Fibroblast of skin of back (primary cell): ENCODE results near the gene FAHD2B.
"Not testable (repeated sequence)": the region's sequence is repeated elsewhere in the genome, so short reads cannot be mapped to it uniquely, and the experiment has no call there.

ENCODE experiments used
- DNase-seq: peaks from one replicate; pipeline ENCODE4 v3.0.0-alpha.2; 2013

FAHD2B gene

DNA sequence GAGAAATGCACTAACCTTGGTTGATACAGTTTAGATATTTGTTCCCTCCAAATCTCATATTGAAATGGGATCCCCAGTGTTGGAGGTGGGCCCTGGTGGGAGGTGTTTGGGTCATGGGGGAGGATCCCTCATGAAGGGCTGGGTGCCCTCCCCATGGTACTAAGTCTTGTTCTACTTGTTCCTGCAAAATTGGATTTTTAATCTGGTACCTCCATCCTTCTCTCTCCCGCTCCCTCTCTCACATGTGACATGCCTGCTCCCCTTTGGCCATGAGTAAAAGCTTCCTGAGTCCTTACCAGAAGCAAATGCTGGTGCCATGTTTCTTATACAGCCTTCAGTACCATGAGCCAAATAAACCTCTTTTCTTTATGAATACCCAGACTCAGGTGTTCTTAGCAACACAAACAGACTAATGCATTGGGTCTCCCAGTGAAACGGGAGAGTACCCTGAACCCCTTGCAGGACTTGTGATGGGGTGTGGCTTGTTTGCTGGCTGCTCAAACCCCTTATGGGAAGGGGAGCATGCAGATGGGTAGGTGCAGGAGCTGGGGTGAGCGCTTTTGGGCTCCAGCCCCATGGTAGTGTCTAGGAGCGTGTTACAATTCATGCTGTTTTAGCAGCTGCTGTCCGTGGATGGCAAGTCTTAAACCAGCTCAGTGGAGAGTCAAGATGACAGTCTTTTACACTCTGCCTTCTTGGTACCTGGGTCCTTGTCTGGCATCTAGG lies 27.2 kb downstream of the FAHD2B start:
- DNase-seq, result no peak

DNA sequence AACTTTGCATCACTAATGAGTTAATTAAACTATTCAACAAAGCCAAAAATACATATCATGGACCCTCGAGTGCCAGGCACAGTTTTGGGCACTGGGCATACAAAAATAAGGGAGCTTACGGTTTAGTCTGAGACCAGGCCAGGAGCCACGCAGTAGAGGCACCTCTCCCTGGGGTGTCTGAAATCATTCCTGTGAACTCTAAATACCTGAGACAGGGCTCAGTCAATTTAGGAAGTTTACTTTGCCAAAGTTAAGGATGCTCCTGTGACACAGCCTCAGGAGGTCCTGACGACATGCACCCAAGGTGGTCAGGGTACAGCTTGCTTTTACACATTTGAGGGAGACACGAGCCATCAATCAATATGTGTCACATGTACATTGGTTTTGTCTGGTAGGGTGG lies 28.7 kb downstream of the FAHD2B start:
- not testable (repeated sequence) for DNase-seq

DNA sequence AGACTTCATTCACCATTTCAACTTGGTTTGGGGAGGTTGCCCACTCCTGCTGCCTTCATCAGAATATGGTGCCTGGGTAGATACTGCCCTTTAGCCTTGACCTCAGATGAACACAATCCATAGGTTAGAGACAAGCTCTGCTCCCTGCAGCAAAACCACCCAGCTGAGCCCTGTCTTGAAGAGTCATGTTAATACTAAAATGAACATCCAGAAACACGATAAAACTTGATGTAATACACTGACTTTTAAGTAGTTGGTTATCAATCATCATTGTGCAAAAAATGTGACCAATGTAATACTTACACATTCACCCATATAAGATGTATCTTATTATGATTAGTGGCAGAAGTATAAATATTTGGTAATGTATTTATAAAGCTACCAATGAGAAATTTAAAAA lies 32.7 kb downstream of the FAHD2B start:
- not testable (repeated sequence) for DNase-seq

DNA sequence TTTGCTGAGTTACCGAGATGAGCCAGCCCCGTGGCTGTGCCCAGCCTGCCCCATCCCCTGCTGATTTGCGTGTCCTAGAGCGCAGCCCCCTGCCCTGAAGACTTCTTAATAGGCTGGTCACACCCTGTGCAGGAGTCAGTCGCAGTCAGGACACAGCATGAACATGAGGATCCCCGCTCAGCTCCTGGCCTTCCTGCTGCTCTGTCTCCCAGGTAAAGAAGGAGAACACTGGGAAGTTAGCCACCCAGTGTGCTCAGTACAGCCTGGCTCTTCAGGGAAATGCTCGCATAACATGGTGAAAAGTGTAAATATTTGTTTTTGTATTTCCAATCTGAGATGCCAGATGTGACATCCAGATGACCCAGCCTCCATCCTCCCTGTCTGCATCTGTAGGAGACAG lies 34.9 kb downstream of the FAHD2B start:
- DNase-seq, result not testable (repeated sequence)

DNA sequence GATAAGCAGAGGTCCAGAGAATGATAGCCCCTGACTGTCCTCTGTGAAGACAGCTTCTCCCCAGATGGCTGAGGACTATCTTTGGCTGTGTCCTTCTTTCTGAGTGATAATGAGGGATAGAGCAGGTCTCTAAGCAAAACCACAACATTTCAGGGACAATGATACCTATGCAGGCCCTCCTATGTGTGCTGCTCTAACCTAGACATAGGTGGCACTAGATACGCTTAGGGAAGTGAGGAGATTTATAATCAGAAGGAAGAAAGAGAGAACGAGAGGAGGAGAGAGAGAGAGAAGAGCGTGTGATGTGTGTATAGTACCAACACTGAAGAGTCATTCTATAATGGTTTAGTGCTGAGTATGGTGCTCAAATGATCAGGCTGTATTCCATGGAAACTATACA lies 38.5 kb downstream of the FAHD2B start:
- not testable (repeated sequence) for DNase-seq

DNA sequence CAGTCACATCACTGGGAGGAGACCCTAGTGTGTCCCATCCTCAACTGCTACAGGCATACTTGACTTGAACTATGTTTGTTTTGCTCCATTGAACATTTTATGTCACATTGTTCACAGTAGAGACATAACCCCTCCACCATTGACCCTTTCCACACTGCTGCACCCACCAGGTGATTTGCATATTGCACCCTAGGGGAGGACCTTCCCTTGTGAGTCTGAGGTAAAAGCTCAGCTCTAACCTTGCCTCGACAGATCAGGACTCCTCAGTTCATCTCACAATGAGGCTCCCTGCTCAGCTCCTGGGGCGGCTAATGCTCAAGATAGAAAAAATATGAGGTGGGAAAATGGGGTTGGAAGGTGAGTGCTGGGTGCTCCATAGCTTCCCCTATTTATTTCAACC lies 44.6 kb downstream of the FAHD2B start:
- DNase-seq, result not testable (repeated sequence)

DNA sequence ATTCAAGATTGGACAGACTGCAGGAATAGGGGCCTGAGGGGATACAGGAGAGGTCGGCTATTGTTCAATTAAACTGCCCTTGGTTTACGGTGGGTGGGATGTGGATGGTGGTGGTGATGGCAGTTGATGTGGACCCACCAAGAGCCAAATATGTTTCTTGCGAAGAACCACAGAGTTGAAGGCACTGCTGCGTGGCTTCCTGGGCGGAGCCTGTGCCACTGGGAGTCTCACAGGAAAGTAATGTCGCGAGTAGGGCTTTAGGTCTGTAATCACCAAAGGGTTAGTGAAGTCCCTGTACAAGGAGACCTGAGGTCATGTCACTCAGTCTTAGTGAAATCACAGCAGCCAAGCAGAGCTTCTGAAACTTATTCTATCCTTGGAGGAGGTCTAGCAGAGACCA lies 46.2 kb downstream of the FAHD2B start:
- not testable (repeated sequence) for DNase-seq

DNA sequence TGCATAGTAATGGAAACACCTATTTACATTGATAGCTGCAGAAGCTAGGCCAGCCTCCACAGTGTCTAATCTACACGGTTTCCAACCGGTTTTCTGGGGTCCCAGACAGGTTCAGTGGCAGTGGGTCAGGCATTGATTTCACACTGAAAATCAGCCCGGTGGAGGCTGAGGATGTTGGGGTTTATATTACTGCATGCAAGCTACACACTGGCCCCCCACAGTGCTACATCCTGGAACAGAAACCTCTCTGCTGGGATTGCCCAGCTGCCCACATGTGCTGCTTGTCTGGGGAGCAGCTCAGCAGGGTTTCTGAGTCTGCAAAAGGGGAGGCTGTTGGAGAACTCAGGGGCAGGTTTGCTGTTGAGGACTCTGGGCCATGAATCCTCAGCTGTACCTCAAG lies 48.0 kb downstream of the FAHD2B start:
- DNase-seq, result not testable (repeated sequence)

DNA sequence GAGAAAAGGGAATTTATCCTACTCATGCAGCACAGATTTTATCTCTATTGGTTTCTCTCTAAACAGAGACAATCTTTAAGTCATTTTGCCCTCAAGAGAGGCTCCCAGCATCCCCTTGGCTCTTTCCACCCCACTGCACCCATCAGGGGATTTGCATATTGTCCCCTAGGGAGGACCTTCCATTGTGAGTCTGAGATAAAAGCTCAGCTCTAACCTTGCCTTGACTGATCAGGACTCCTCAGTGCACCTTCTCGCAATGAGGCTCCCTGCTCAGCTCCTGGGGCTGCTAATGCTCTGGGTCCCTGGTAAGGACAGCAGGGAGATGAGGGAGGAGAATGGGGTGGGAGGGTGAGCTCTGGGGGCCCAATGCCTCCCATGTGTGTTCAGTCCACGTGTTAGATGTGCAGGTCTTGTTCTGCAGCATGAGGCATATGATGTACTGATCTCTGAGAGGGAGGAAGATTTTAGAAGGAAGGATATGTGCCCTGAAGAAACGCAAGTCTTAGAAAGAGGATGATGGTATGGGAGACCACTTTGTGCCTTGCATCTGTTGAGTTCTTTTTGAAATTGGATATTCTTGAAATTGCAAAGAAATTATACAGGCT lies 48.7 kb downstream of the FAHD2B start:
- DNase-seq, result not testable (repeated sequence)
